ENCODE measurements around the gene METAP1D. TPM values are rescaled to one million over a fixed set of nuclear protein-coding genes. Genes with fewer than 3 reads are reported as not detected.
"Not testable (repeated sequence)": the region's sequence is repeated elsewhere in the genome, so short reads cannot be mapped to it uniquely, and the experiment has no call there.

METAP1D gene
- total RNA-seq, 3 donors from 2014 or later: 5.1 to 5.9 (median 5.1) TPM

DNA sequence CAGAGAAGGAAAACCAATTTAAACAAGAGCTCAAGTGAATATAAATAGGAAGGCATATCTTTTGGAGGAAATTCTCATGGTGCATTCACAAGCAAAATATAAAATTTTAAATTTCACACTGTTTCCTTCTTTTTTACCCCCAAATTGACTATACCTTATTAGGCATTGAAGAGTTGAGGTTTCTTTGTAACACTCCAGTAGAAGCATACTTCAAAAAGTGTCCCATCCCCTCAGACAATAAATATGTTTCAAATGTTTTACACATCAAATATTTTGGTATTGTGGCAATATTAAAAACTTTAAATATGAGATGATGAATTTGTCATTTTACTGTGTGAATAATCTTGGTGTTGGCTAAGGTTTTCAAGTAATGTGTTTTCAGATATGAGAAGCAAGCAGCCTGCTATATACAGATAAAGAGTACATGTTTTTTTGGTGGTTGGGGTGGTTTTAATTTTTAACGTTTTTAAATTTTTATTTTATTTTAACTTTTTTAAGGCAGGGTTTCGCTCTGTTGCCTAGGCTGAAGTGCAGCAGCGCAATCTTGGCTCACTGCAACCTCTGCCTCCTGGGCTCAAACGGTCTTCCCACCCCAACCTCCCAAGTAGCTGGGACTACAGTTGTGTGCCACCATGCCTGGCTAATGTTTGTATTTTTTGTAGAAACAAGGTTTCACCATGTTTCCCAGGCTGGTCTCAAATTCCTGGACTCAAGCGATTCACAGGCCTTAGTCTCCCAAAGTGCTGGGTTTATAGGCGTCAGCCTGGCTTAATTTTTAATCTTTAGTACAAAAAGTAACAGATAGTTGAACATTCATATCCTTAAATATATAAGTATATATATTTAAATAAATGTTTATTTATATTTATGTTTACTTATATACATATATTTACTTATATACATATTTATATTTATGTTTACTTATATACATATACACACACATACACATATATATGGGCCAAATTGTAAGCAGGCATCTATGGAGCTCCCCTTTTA lies 49.1 kb downstream of the METAP1D start:
- ATAC-seq (no peak), DNase-seq (no peak)
- Mint-ChIP-seq H3K9me3 (no peaks in the 10 kb centered on the region), H3K4me1 (ENCODE audit: low read depth) (peaks cover 5% of the 10 kb centered on the region), H3K27me3 (ENCODE audit: low read depth) (no peaks in the 10 kb centered on the region), H3K4me3 (no peak overlapping the region), H3K36me3 (ENCODE audit: insufficient read depth) (peaks cover 1% of the 10 kb centered on the region)

DNA sequence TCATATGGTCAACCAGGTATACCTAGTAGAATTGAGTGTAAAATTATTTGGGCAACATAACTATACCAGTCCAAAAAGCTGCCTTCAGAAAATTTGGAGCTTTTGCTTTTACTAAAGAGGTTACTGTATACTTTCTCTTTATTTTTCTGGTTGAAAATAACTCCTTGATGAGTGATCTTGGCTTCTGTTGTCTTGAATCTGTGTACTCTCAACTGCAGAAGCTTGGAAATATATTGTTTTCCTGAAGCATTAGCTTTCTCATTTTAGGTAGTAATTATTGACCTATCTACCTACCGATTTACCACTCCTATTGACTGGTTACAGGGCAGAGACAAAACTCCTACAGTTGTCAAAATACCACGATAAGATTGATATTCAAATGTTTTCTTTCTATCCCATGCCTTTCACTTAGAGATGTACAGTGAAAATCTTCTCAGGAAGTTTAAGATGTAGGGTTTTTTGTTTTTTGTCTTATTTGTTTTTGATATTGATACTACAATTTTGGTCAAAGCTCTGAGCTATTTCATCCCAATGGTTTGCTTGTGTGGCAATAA lies 49.9 kb downstream of the METAP1D start:
- no peak for DNase-seq
- Mint-ChIP-seq H3K4me3 (no peak overlapping the region), H3K36me3 (ENCODE audit: insufficient read depth) (peaks cover 1% of the 10 kb centered on the region), H3K9me3 (no peaks in the 10 kb centered on the region), H3K4me1 (ENCODE audit: low read depth) (peaks cover 5% of the 10 kb centered on the region), H3K27me3 (ENCODE audit: low read depth) (no peaks in the 10 kb centered on the region)
- ATAC-seq: no peak

- no peak for ATAC-seq
- DNase-seq: no peak
- H3K4me1 Mint-ChIP-seq (ENCODE audit: low read depth): peaks cover 5% of the 10 kb centered on the region
Observed at GRCh38 chr2:172050479-172051125, 50.8 kb downstream of the METAP1D start.

GRCh38 chr2:172052000-172052983 lies 52.5 kb downstream of the METAP1D start:
- no peak overlapping the region for H3K4me3 Mint-ChIP-seq
- H3K36me3 Mint-ChIP-seq (ENCODE audit: insufficient read depth): peaks cover 1% of the 10 kb centered on the region
- DNase-seq (no peak), ATAC-seq (no peak)
- no peaks in the 10 kb centered on the region for H3K27me3 Mint-ChIP-seq (ENCODE audit: low read depth)
- no peaks in the 10 kb centered on the region for H3K9me3 Mint-ChIP-seq
- H3K4me1 Mint-ChIP-seq (ENCODE audit: low read depth): no peaks in the 10 kb centered on the region

More at GRCh38 chr2:172050479-172051125, 50.8 kb downstream of the METAP1D start:
- H3K27me3 Mint-ChIP-seq (ENCODE audit: low read depth): no peaks in the 10 kb centered on the region
- H3K9me3 Mint-ChIP-seq: no peaks in the 10 kb centered on the region
- H3K36me3 Mint-ChIP-seq (ENCODE audit: insufficient read depth): peaks cover 1% of the 10 kb centered on the region
- H3K4me3 Mint-ChIP-seq: no peak overlapping the region

- Mint-ChIP-seq H3K4me3 (no peak overlapping the region), H3K27me3 (ENCODE audit: low read depth) (no peaks in the 10 kb centered on the region), H3K36me3 (ENCODE audit: insufficient read depth) (peaks cover 1% of the 10 kb centered on the region), H3K9me3 (no peaks in the 10 kb centered on the region), H3K4me1 (ENCODE audit: low read depth) (no peaks in the 10 kb centered on the region)
- DNase-seq (no peak), ATAC-seq (no peak)
Observed at GRCh38 chr2:172053486-172053885, 53.7 kb downstream of the METAP1D start.

- ATAC-seq (no peak), DNase-seq (no peak)
- H3K9me3 Mint-ChIP-seq: no peaks in the 10 kb centered on the region
- peaks cover 1% of the 10 kb centered on the region for H3K36me3 Mint-ChIP-seq (ENCODE audit: insufficient read depth)
- no peak overlapping the region for H3K4me3 Mint-ChIP-seq
- no peaks in the 10 kb centered on the region for H3K27me3 Mint-ChIP-seq (ENCODE audit: low read depth)
- H3K4me1 Mint-ChIP-seq (ENCODE audit: low read depth): no peaks in the 10 kb centered on the region
Observed at GRCh38 chr2:172056293-172056692, 56.5 kb downstream of the METAP1D start.

DNA sequence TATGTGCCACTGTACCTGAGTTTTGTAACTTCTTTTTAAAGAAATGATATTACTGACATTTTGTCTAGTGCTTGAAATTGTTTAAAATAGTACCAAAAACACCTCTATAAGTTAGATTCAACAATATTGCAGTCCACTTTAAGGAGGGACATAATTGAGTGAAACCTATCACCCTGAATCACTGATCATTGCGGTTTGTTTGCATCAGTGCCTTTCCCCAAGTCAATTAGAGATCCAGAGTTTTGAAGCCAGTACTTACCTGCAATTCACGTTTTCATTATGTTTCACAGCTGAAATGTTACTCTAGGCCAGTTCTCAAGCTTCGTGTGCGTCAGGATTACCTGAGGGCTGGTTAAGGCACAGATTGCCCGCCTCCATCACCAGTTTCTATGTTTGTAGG lies 58.9 kb downstream of the METAP1D start:
- no peak for DNase-seq
- H3K4me1 Mint-ChIP-seq (ENCODE audit: low read depth): no peaks in the 10 kb centered on the region
- no peaks in the 10 kb centered on the region for H3K9me3 Mint-ChIP-seq
- no peak for ATAC-seq
- peaks cover 8% of the 10 kb centered on the region for H3K36me3 Mint-ChIP-seq (ENCODE audit: insufficient read depth)
- no peaks in the 10 kb centered on the region for H3K27me3 Mint-ChIP-seq (ENCODE audit: low read depth)
- H3K4me3 Mint-ChIP-seq: no peak overlapping the region

GRCh38 chr2:172060118-172060517 lies 60.4 kb downstream of the METAP1D start:
- not testable (repeated sequence) for H3K4me3 Mint-ChIP-seq; H3K9me3 Mint-ChIP-seq; DNase-seq; ATAC-seq; H3K27me3 Mint-ChIP-seq (ENCODE audit: low read depth); H3K4me1 Mint-ChIP-seq (ENCODE audit: low read depth)
- peaks cover 13% of the 10 kb centered on the region for H3K36me3 Mint-ChIP-seq (ENCODE audit: insufficient read depth)

DNA sequence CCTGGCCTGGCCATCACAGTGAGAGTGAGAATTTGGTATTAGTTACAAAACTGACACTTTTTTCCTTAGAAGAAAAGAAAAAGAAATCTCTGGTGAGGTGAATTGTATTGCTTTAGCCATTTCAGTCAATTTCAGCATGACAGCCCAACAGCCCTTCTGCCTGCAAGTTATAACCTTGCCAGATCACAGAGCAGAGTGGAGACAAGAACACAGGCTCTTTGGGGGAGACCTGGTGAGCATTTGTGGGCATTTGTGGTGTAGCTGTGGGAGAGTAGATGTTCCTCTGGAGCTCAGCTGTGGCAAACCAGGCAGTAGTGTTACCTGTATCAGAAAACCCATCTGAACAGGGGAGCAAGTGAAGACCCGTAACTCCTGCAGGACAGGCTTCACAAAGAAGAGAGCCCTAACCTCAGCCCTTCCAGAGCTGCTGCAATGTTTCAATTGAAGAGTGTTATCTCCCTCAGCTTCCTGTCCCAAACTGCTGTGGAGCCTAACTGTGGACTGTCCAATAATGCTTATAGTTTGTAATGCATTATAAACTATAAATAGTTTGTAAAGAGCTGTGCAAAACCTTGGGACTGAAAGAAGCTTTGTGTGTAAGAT lies 62.8 kb downstream of the METAP1D start:
- Mint-ChIP-seq H3K27me3 (ENCODE audit: low read depth) (no peaks in the 10 kb centered on the region), H3K4me1 (ENCODE audit: low read depth) (no peaks in the 10 kb centered on the region), H3K9me3 (no peaks in the 10 kb centered on the region), H3K4me3 (no peak overlapping the region), H3K36me3 (ENCODE audit: insufficient read depth) (peaks cover 20% of the 10 kb centered on the region)
- no peak for ATAC-seq
- DNase-seq: no peak

DNA sequence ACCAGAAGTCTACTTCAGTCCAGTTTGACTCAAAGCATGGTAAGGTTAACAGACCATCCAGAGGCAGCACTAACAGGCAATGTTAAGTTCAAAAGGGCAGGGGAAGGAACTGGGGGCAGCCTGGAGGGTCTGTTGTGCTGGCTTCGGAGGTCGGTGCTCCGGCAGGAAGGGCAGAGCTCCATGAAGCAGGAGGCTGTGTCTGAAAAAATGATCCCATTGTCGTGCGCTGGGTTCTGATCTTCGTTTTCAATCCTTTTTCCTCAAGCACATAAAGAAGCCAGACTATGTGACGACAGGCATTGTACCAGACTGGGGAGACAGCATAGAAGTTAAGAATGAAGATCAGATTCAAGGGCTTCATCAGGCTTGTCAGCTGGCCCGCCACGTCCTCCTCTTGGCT lies 63.7 kb downstream of the METAP1D start:
- Mint-ChIP-seq H3K36me3 (ENCODE audit: insufficient read depth) (peaks cover 20% of the 10 kb centered on the region), H3K9me3 (no peaks in the 10 kb centered on the region), H3K27me3 (ENCODE audit: low read depth) (no peaks in the 10 kb centered on the region), H3K4me3 (no peak overlapping the region), H3K4me1 (ENCODE audit: low read depth) (no peaks in the 10 kb centered on the region)
- no peak for DNase-seq
- no peak for ATAC-seq

GRCh38 chr2:172065111-172065510 lies 65.4 kb downstream of the METAP1D start:
- no peaks in the 10 kb centered on the region for H3K9me3 Mint-ChIP-seq
- no peak for ATAC-seq
- H3K4me3 Mint-ChIP-seq: no peak overlapping the region
- no peaks in the 10 kb centered on the region for H3K27me3 Mint-ChIP-seq (ENCODE audit: low read depth)
- no peak for DNase-seq
- H3K4me1 Mint-ChIP-seq (ENCODE audit: low read depth): no peaks in the 10 kb centered on the region
- H3K36me3 Mint-ChIP-seq (ENCODE audit: insufficient read depth): peaks cover 24% of the 10 kb centered on the region

DNA sequence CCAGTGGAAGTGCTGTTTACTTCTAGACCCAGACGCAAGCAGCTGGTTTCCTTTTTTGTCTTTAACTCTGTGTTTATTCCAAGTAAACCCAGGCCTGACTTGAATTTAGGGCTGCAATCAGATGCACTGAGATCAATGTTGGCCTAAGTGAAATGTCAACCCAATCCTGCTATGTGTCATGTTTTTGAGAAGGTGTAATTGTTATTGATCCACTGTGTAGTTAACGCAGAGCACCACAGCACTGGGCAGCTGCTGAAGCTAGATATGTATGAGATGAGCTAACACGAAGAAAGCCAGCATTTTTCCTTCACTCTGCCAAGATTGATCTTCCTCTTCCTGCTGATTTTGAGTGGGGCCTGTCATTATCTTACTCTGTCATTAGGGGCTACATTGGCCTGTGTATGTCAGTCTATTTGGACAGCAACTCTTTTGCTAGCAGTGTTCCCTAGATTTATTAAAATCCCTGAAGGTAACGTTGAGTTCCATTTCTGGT lies 66.7 kb downstream of the METAP1D start:
- ATAC-seq: no peak
- H3K4me3 Mint-ChIP-seq: no peak overlapping the region
- H3K4me1 Mint-ChIP-seq (ENCODE audit: low read depth): no peaks in the 10 kb centered on the region
- H3K27me3 Mint-ChIP-seq (ENCODE audit: low read depth): peaks cover under 1% of the 10 kb centered on the region
- H3K9me3 Mint-ChIP-seq: no peaks in the 10 kb centered on the region
- no peak for DNase-seq
- peaks cover 29% of the 10 kb centered on the region for H3K36me3 Mint-ChIP-seq (ENCODE audit: insufficient read depth)

- H3K4me1 Mint-ChIP-seq (ENCODE audit: low read depth); H3K27me3 Mint-ChIP-seq (ENCODE audit: low read depth); ATAC-seq; H3K9me3 Mint-ChIP-seq; DNase-seq; H3K4me3 Mint-ChIP-seq: not testable (repeated sequence)
- peaks cover 36% of the 10 kb centered on the region for H3K36me3 Mint-ChIP-seq (ENCODE audit: insufficient read depth)
Observed at GRCh38 chr2:172067905-172068304, 68.2 kb downstream of the METAP1D start.
